Choroid plexus epithelial cell (primary cell): ENCODE measurements around the gene EPHB1.

ENCODE experiments used
- DNase-seq: peaks from one replicate; pipeline ENCODE4 v3.0.0-alpha.2; 2010; ENCODE audit warnings: low read depth
- H3K4me3 ChIP-seq: 2 replicates; pipeline ENCODE4 v1.5.1; 2011; ENCODE audit warnings: low read depth, mild to moderate bottlenecking, control low read depth, low read length, moderate library complexity
- CTCF ChIP-seq: conservative IDR thresholded peaks from 2 replicates; pipeline ENCODE4 v1.5.1; 2011; ENCODE audit warnings: low read depth, mild to moderate bottlenecking, control low read depth, inconsistent platforms, low read length, moderate library complexity

EPHB1 gene

GRCh38 chr3:134840459-134840858 is 45.4 kb downstream of the EPHB1 start:
- TF ChIP-seq CTCF, result no peak
- no peak for DNase-seq
- H3K4me3 ChIP-seq, result no peak overlapping the region

GRCh38 chr3:134846084-134846483 is 51.0 kb downstream of the EPHB1 start:
- TF ChIP-seq CTCF, result no peak
- H3K4me3 ChIP-seq, result no peak overlapping the region
- DNase-seq, result no peak

GRCh38 chr3:134846911-134847317 is 51.9 kb downstream of the EPHB1 start:
- TF ChIP-seq CTCF, result no peak
- no peak overlapping the region for H3K4me3 ChIP-seq
- peak; percentile 27 for DNase-seq

GRCh38 chr3:134847349-134847748 is 52.3 kb downstream of the EPHB1 start:
- H3K4me3 ChIP-seq, result no peak overlapping the region
- DNase-seq, result no peak
- no peak for TF ChIP-seq CTCF

- no peak overlapping the region for H3K4me3 ChIP-seq
- no peak for TF ChIP-seq CTCF
- no peak for DNase-seq
These were observed 54.5 kb downstream of the EPHB1 start for GRCh38 chr3:134849561-134849960.

GRCh38 chr3:134850761-134851160 is 55.7 kb downstream of the EPHB1 start:
- DNase-seq, result no peak
- no peak overlapping the region for H3K4me3 ChIP-seq

More at GRCh38 chr3:134850761-134851160, 55.7 kb downstream of the EPHB1 start:
- TF ChIP-seq CTCF, result no peak
